ENCODE data around the gene TAX1BP1. TPM values are rescaled to one million over a fixed set of nuclear protein-coding genes. Genes with fewer than 3 reads are reported as not detected.

Gene TAX1BP1
- total RNA-seq, 1 experiment from 2014 or later = 58.5 TPM

GRCh38 chr7:27875832-27876231 is 135.9 kb downstream of the TAX1BP1 start:
- ATAC-seq (no peak), DNase-seq (no peak)
- ChIA-PET POLR2A (ENCODE audit: unreplicated experiment) (no interaction called here), CTCF (no interaction called here)
- intact Hi-C loops (cut with micrococcal nuclease) = no loop called here
- H3K36me3 ChIP-seq (ENCODE audit: low read depth, low read length) = no peaks in the 10 kb centered on the region
- no peak overlapping the region for H3K27ac ChIP-seq (ENCODE audit: low read length)
- H3F3A ChIP-seq (ENCODE audit: low read length, unreplicated experiment) = no peaks in the 10 kb centered on the region
- no TSS peak for BruUV-seq (replicated peaks)
- H3K79me2 ChIP-seq (ENCODE audit: low read length) = no peaks in the 10 kb centered on the region
- TF ChIP-seq EZH2phosphoT487 (IDR thresholded peaks at IDR 0.05; ENCODE audit: borderline replicate concordance, low read length) (no peak), CTCF (conservative IDR thresholded peaks at IDR 0.05; ENCODE audit: low read depth, low read length) (no peak), EZH2 (IDR thresholded peaks at IDR 0.05; ENCODE audit: low read length, unreplicated experiment) (no peak)
- no peaks in the 10 kb centered on the region for H4K20me1 ChIP-seq (ENCODE audit: low read length)
- H2AFZ ChIP-seq (ENCODE audit: low read length) = no peak overlapping the region
- H3K9me2 ChIP-seq (replicated peaks; ENCODE audit: low read length) = no peaks in the 10 kb centered on the region
- no peaks in the 10 kb centered on the region for H3K9me3 ChIP-seq (ENCODE audit: low read length)
- no peaks in the 10 kb centered on the region for H3K27me3 ChIP-seq (ENCODE audit: low read length)
- no peak overlapping the region for H3K9ac ChIP-seq (ENCODE audit: low read length)
- H3K4me1 ChIP-seq (ENCODE audit: insufficient read depth, low read length) = peaks cover 4% of the 10 kb centered on the region; the same call in 1 of the 2 replicates
- no peak overlapping the region for H3K4me3 ChIP-seq (ENCODE audit: low read length)
- no peak overlapping the region for H3K4me2 ChIP-seq (ENCODE audit: low read length)

- ChIA-PET POLR2A (ENCODE audit: unreplicated experiment) (no interaction called here), CTCF (no interaction called here)
- Histone ChIP-seq H3F3A (ENCODE audit: low read length, unreplicated experiment) (no peaks in the 10 kb centered on the region), H3K9me3 (ENCODE audit: low read length) (no peaks in the 10 kb centered on the region), H3K4me2 (ENCODE audit: low read length) (no peak overlapping the region), H3K27ac (ENCODE audit: low read length) (no peak overlapping the region), H3K4me1 (ENCODE audit: insufficient read depth, low read length) (peaks cover 4% of the 10 kb centered on the region; the same call in 1 of the 2 replicates), H3K27me3 (ENCODE audit: low read length) (no peaks in the 10 kb centered on the region), H4K20me1 (ENCODE audit: low read length) (no peaks in the 10 kb centered on the region), H3K4me3 (ENCODE audit: low read length) (no peak overlapping the region), H2AFZ (ENCODE audit: low read length) (no peak overlapping the region), H3K79me2 (ENCODE audit: low read length) (no peaks in the 10 kb centered on the region), H3K9ac (ENCODE audit: low read length) (no peak overlapping the region), H3K9me2 (replicated peaks; ENCODE audit: low read length) (no peaks in the 10 kb centered on the region), H3K36me3 (ENCODE audit: low read depth, low read length) (no peaks in the 10 kb centered on the region)
- DNase-seq = no peak
- TF ChIP-seq EZH2phosphoT487 (IDR thresholded peaks at IDR 0.05; ENCODE audit: borderline replicate concordance, low read length) (no peak), EZH2 (IDR thresholded peaks at IDR 0.05; ENCODE audit: low read length, unreplicated experiment) (no peak), CTCF (conservative IDR thresholded peaks at IDR 0.05; ENCODE audit: low read depth, low read length) (no peak)
- ATAC-seq = no peak
- intact Hi-C loops (cut with micrococcal nuclease) = no loop called here
- BruUV-seq (replicated peaks) = no TSS peak
Observed at GRCh38 chr7:27876756-27877155, 136.8 kb downstream of the TAX1BP1 start.

Other genes with a start within 250 kb of the TAX1BP1 start
- 43.7 and 45.8 TPM in 2 replicates for gene HIBADH, start 77.3 kb upstream of the TAX1BP1 start, total RNA-seq (2014; rRNA removed)

All from PC-3 (cell line).